Measurements from ENCODE around the gene MOK. TPM values are rescaled to one million over a fixed set of nuclear protein-coding genes. Genes with fewer than 3 reads are reported as not detected.
"Not testable (repeated sequence)": the region's sequence is repeated elsewhere in the genome, so short reads cannot be mapped to it uniquely, and the experiment has no call there.

Gene MOK
- total RNA-seq, 1 donor from 2014 or later: 6.5 TPM

DNA sequence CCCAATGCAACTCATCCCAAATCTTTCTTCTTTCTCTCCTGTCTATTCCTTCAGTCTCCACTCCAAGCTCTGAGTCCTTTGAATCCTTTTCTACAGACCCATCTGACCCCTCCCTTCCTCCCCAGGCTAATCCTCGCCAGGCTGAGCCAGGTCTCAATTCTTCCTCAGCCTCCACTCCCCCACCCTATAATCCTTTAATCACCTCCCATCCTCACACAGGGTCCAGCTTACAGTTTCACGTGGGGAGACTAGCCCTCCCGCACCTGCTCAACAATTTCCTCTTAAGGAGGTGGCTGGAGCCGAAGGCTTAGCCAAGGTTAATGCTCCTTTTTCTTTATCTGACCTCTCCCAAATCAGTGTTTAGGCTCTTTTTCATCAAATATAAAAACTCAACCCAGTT, 63.8 kb downstream of the MOK start:
- Mint-ChIP-seq H3K27ac (ENCODE audit: unreplicated experiment) (no peak overlapping the region), H3K36me3 (ENCODE audit: unreplicated experiment) (no peaks in the 10 kb centered on the region), H3K4me3 (ENCODE audit: unreplicated experiment) (no peak overlapping the region), H3K4me1 (ENCODE audit: low read depth, unreplicated experiment) (no peaks in the 10 kb centered on the region), H3K9me3 (ENCODE audit: unreplicated experiment) (no peaks in the 10 kb centered on the region), H3K27me3 (ENCODE audit: unreplicated experiment) (peaks cover 3% of the 10 kb centered on the region)
- TF ChIP-seq, protein P1, sequence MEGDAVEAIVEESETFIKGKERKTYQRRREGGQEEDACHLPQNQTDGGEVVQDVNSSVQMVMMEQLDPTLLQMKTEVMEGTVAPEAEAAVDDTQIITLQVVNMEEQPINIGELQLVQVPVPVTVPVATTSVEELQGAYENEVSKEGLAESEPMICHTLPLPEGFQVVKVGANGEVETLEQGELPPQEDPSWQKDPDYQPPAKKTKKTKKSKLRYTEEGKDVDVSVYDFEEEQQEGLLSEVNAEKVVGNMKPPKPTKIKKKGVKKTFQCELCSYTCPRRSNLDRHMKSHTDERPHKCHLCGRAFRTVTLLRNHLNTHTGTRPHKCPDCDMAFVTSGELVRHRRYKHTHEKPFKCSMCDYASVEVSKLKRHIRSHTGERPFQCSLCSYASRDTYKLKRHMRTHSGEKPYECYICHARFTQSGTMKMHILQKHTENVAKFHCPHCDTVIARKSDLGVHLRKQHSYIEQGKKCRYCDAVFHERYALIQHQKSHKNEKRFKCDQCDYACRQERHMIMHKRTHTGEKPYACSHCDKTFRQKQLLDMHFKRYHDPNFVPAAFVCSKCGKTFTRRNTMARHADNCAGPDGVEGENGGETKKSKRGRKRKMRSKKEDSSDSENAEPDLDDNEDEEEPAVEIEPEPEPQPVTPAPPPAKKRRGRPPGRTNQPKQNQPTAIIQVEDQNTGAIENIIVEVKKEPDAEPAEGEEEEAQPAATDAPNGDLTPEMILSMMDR (IDR thresholded peaks at IDR 0.05; ENCODE audit: partially characterized antibody, unreplicated experiment): no peak
- no peak for DNase-seq

GRCh38 chr14:102240481-102240880, 64.5 kb downstream of the MOK start:
- not testable (repeated sequence) for H3K4me1 Mint-ChIP-seq (ENCODE audit: low read depth, unreplicated experiment); DNase-seq; H3K36me3 Mint-ChIP-seq (ENCODE audit: unreplicated experiment); H3K9me3 Mint-ChIP-seq (ENCODE audit: unreplicated experiment); H3K27ac Mint-ChIP-seq (ENCODE audit: unreplicated experiment); H3K27me3 Mint-ChIP-seq (ENCODE audit: unreplicated experiment); H3K4me3 Mint-ChIP-seq (ENCODE audit: unreplicated experiment)

DNA sequence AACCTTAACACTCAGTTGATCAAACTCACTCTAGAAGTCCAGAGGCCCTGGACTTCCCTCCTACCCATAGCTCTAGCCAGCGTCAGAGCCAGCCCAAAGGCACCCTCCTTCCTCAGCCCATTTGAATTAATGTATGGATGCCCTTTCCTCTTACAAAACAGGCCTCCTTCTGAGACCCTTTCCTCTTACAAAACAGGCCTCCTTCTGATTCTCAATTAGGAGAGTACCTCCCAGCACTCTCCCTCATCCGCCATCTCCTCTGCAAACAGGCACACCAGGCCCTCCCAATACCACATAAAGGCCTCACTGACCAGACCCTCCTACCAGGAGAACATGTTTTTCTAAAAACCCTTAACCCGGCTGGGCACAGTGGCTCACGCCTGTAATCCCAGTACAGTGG, 65.7 kb downstream of the MOK start:
- Mint-ChIP-seq H3K4me1 (ENCODE audit: low read depth, unreplicated experiment) (no peaks in the 10 kb centered on the region), H3K36me3 (ENCODE audit: unreplicated experiment) (no peaks in the 10 kb centered on the region), H3K9me3 (ENCODE audit: unreplicated experiment) (no peaks in the 10 kb centered on the region), H3K4me3 (ENCODE audit: unreplicated experiment) (no peak overlapping the region), H3K27ac (ENCODE audit: unreplicated experiment) (no peak overlapping the region), H3K27me3 (ENCODE audit: unreplicated experiment) (peaks cover 3% of the 10 kb centered on the region)
- no peak for DNase-seq
- TF ChIP-seq, protein P1 (IDR thresholded peaks at IDR 0.05; ENCODE audit: partially characterized antibody, unreplicated experiment): no peak

DNA sequence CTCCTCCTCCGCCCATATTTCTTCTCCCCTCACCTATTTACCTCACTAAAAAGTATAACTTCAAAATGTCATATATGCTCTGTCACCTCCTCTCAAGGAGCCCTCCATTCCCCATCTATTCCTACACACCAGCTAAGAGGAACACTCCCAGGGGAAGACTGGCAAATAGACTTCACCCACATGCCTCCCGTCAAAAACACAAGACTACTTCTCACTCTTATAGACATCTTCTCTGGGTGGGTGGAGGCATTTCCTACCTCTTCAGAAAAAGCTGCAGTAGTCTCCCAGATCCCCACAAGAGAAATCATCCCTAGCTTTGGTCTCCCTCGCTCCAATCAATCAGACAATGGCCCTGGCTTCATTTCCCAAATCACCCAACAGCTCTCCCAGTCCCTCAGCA, 66.2 kb downstream of the MOK start:
- Mint-ChIP-seq H3K9me3 (ENCODE audit: unreplicated experiment) (no peaks in the 10 kb centered on the region), H3K27ac (ENCODE audit: unreplicated experiment) (no peak overlapping the region)
- TF ChIP-seq, protein P1 (IDR thresholded peaks at IDR 0.05; ENCODE audit: partially characterized antibody, unreplicated experiment): no peak

DNA sequence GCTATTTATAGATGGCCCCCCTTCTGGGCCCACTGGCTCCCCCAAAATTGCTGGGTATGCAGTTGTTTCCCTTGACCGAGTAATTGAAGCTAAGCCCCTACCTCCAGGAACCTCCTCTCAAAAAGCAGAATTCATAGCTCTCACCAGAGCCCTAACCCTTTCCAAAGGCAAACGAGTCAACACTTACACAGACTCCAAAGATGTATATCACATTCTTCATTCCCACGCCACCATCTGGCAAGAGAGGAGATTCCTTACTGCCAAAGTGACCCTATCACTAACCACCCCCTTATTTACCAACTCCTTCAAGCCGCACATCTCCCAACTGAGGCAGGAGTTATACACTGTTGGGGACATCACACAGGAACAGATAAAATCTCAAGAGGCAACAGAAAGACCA, 66.8 kb downstream of the MOK start:
- Mint-ChIP-seq H3K36me3 (ENCODE audit: unreplicated experiment) (no peaks in the 10 kb centered on the region), H3K27ac (ENCODE audit: unreplicated experiment) (no peak overlapping the region), H3K4me1 (ENCODE audit: low read depth, unreplicated experiment) (no peaks in the 10 kb centered on the region), H3K4me3 (ENCODE audit: unreplicated experiment) (no peak overlapping the region), H3K27me3 (ENCODE audit: unreplicated experiment) (peaks cover 3% of the 10 kb centered on the region), H3K9me3 (ENCODE audit: unreplicated experiment) (no peaks in the 10 kb centered on the region)
- no peak for DNase-seq
- TF ChIP-seq, protein P1 (IDR thresholded peaks at IDR 0.05; ENCODE audit: partially characterized antibody, unreplicated experiment): no peak

More for the DNA sequence above, 66.2 kb downstream of the MOK start:
- no peak for DNase-seq
- peaks cover 3% of the 10 kb centered on the region for H3K27me3 Mint-ChIP-seq (ENCODE audit: unreplicated experiment)
- H3K4me3 Mint-ChIP-seq (ENCODE audit: unreplicated experiment): no peak overlapping the region
- H3K36me3 Mint-ChIP-seq (ENCODE audit: unreplicated experiment): no peaks in the 10 kb centered on the region
- H3K4me1 Mint-ChIP-seq (ENCODE audit: low read depth, unreplicated experiment): no peaks in the 10 kb centered on the region

- Mint-ChIP-seq H3K27me3 (ENCODE audit: unreplicated experiment) (peaks cover 3% of the 10 kb centered on the region), H3K4me1 (ENCODE audit: low read depth, unreplicated experiment) (no peaks in the 10 kb centered on the region), H3K36me3 (ENCODE audit: unreplicated experiment) (no peaks in the 10 kb centered on the region), H3K27ac (ENCODE audit: unreplicated experiment) (no peak overlapping the region), H3K9me3 (ENCODE audit: unreplicated experiment) (no peaks in the 10 kb centered on the region), H3K4me3 (ENCODE audit: unreplicated experiment) (no peak overlapping the region)
- DNase-seq: no peak
- TF ChIP-seq, protein P1 (IDR thresholded peaks at IDR 0.05; ENCODE audit: partially characterized antibody, unreplicated experiment): no peak
Measured at GRCh38 chr14:102236026-102236425, 68.9 kb downstream of the MOK start.

All from glutamatergic neuron (in vitro differentiated cells).